Brain microvascular endothelial cell (primary cell): ENCODE results near the gene SPINT3.

Experiments used
- DNase-seq: peaks from one replicate; pipeline ENCODE4 v3.0.0-alpha.2; 2020
- H3K27ac ChIP-seq: fragments of 250-450 bp; sonication (Bioruptor Pico); 2 replicates; pipeline ENCODE4 v1.5.1; 2020; ENCODE audit warnings: mild to moderate bottlenecking, moderate library complexity
- H3K27me3 ChIP-seq: fragments of 250-450 bp; sonication (Bioruptor Pico); replicated peaks from 2 replicates; pipeline ENCODE4 v1.5.1; 2020; ENCODE audit warnings: mild to moderate bottlenecking
- H3K36me3 ChIP-seq: fragments of 250-450 bp; sonication (Bioruptor Pico); replicated peaks from 2 replicates; pipeline ENCODE4 v1.5.1; 2020; ENCODE audit warnings: mild to moderate bottlenecking
- H3K4me3 ChIP-seq: 2 replicates; pipeline ENCODE4 v1.5.1; 2011; ENCODE audit warnings: low read depth, mild to moderate bottlenecking, control low read depth, low read length, moderate library complexity
- CTCF ChIP-seq: IDR thresholded peaks from 2 replicates; pipeline ENCODE4 v1.5.1; 2011; ENCODE audit warnings: low read depth, mild to moderate bottlenecking, moderate library complexity, low read length, control low read depth, inconsistent platforms; ENCODE audit errors: missing control alignments
- in situ Hi-C: cut with HindIII; loops from 2 replicates; pipeline ENCODE4 v1.10.0; 2017; ENCODE audit warnings: low sequenced_read_pairs, low pct_ligation_motif_present

The SPINT3 gene

GRCh38 chr20:45501600-45501999 is 13.8 kb downstream of the SPINT3 start:
- Histone ChIP-seq H3K36me3 (no peaks in the 10 kb centered on the region), H3K27me3 (no peaks in the 10 kb centered on the region), H3K4me3 (no peak overlapping the region), H3K27ac (no peak overlapping the region)
- DNase-seq = no peak
- TF ChIP-seq CTCF = no peak
- in situ Hi-C loops = no loop called here

DNA sequence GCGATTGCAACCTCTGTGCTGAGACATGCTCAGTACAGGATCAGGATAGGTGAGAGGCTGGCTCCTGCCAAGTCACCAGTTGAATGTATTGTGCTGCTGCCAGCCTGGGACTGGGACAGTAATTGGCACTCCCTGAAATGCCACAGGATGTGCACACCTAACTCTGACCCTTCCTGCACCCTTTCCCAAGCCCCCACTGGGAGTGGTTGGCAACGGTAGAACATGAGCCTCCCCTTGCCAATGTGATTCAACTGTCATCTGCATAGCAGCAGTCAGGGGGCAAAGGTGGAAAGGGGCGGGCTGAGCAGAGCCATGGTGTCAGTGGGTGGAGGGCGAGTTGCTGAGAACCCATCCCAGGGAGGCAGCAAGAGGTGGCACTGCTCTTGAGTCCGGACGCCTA is 15.4 kb downstream of the SPINT3 start:
- H3K4me3 ChIP-seq = no peak overlapping the region
- in situ Hi-C loops = no loop called here
- no peak for DNase-seq
- H3K27ac ChIP-seq = no peak overlapping the region
- no peak for TF ChIP-seq CTCF
- no peaks in the 10 kb centered on the region for H3K27me3 ChIP-seq
- no peaks in the 10 kb centered on the region for H3K36me3 ChIP-seq

GRCh38 chr20:45497971-45498494 is 17.4 kb downstream of the SPINT3 start:
- no peak for TF ChIP-seq CTCF
- Histone ChIP-seq H3K27ac (no peak overlapping the region), H3K36me3 (no peaks in the 10 kb centered on the region), H3K4me3 (no peak overlapping the region), H3K27me3 (no peaks in the 10 kb centered on the region)
- no peak for DNase-seq
- in situ Hi-C loops = no loop called here

- no peaks in the 10 kb centered on the region for H3K27me3 ChIP-seq
- no peak for TF ChIP-seq CTCF
- DNase-seq = no peak
- H3K27ac ChIP-seq = no peak overlapping the region
- H3K4me3 ChIP-seq = no peak overlapping the region
- in situ Hi-C loops = no loop called here
- H3K36me3 ChIP-seq = no peaks in the 10 kb centered on the region
Measured at GRCh38 chr20:45496166-45496565, 19.3 kb downstream of the SPINT3 start.

GRCh38 chr20:45495501-45495941 is 19.9 kb downstream of the SPINT3 start:
- no peak for TF ChIP-seq CTCF
- Histone ChIP-seq H3K4me3 (no peak overlapping the region), H3K36me3 (no peaks in the 10 kb centered on the region), H3K27me3 (no peaks in the 10 kb centered on the region), H3K27ac (no peak overlapping the region)
- in situ Hi-C loops = no loop called here
- no peak for DNase-seq

DNA sequence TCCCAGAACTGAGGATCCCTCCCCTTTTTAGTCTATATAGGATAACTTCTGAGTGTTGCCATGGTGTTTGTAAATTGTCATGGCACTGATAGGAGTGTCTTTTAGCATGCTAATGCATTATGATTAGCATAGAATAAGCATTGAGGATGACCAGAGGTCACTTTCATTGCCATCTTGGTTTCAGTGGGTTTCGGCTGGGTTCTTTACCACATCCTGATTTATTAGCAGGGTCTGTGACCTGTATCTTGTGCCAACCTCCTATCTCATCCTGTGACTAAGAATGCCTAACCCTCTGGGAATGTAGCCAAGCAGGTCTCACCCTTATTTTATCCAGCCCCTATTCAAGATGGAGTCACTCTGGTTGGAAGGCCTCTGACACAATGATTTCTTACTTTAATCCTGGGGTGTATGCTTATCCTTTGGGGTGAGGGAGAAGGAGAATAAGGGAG is 26.3 kb downstream of the SPINT3 start:
- in situ Hi-C loops = no loop called here
- no peak for DNase-seq
- TF ChIP-seq CTCF = no peak
- Histone ChIP-seq H3K27me3 (peaks cover 6% of the 10 kb centered on the region), H3K27ac (no peak overlapping the region), H3K36me3 (no peaks in the 10 kb centered on the region), H3K4me3 (no peak overlapping the region)
